ENCODE results near the gene PITHD1. TPM values are rescaled to one million over a fixed set of nuclear protein-coding genes. Genes with fewer than 3 reads are reported as not detected.
A peak's percentile ranks its signal among the peaks of the same experiment; 100 is the strongest.

PITHD1 gene
- total and polyA plus RNA-seq, 9 donors: 39.9 to 55.0 (median 43.0) TPM

- TF ChIP-seq CTCF (IDR thresholded peaks at IDR 0.05) (no peak), POLR2A (IDR thresholded peaks at IDR 0.05) (no peak), EP300 (IDR thresholded peaks at IDR 0.05) (no peak)
- 89 to 96% (median 90%) methylated on average over 3 of the region's 3 CpGs for WGBS, 3 donors
- H3K27ac ChIP-seq: no peak overlapping the region
- no peaks in the 10 kb centered on the region for H3K9me3 ChIP-seq
- no peaks in the 10 kb centered on the region for H3K27me3 ChIP-seq
- H3K36me3 ChIP-seq: no peaks in the 10 kb centered on the region
- intact Hi-C loops (cut with DNase I): no loop called here
- H3K4me3 ChIP-seq: no peak overlapping the region
- no peak for DNase-seq
- peaks cover 16% of the 10 kb centered on the region for H3K4me1 ChIP-seq (ENCODE audit: insufficient read depth)
Observed at GRCh38 chr1:23787701-23788100, 9.5 kb downstream of the PITHD1 start.

- intact Hi-C loops (cut with DNase I): no loop called here
- Histone ChIP-seq H3K9me3 (no peaks in the 10 kb centered on the region), H3K36me3 (no peaks in the 10 kb centered on the region), H3K4me1 (ENCODE audit: insufficient read depth) (peaks cover 16% of the 10 kb centered on the region), H3K4me3 (no peak overlapping the region), H3K27ac (no peak overlapping the region), H3K27me3 (no peaks in the 10 kb centered on the region)
- TF ChIP-seq CTCF (IDR thresholded peaks at IDR 0.05) (no peak), EP300 (IDR thresholded peaks at IDR 0.05) (no peak), POLR2A (IDR thresholded peaks at IDR 0.05) (no peak)
- 91 to 96% (median 94%) methylated on average over 3 of the region's 3 CpGs for WGBS, 3 donors
- DNase-seq: no peak
Observed at GRCh38 chr1:23788695-23789094, 10.5 kb downstream of the PITHD1 start.

- Histone ChIP-seq H3K36me3 (no peaks in the 10 kb centered on the region), H3K4me3 (peak within 1 kb of the TSS; percentile 84), H3K9me3 (no peaks in the 10 kb centered on the region), H3K27me3 (no peaks in the 10 kb centered on the region), H3K4me1 (ENCODE audit: insufficient read depth) (peaks cover 19% of the 10 kb centered on the region), H3K27ac (peak within 1 kb of the TSS; percentile 27 to 40)
- no peak for TF ChIP-seq CTCF (IDR thresholded peaks at IDR 0.05)
- peak; percentile 26 for TF ChIP-seq POLR2A (IDR thresholded peaks at IDR 0.05)
- intact Hi-C loops (cut with DNase I): no loop called here
- WGBS, 3 donors: 1 to 2% (median 1%) methylated on average over 46 to 47 of the region's 47 CpGs
- DNase-seq: peak; percentile 93 to 96 (median 93)
Observed at GRCh38 chr1:23790696-23791515, 12.7 kb downstream of the PITHD1 start, which contains the start of gene LYPLA2. TSS of gene LYPLA2 (plus strand) at chr1:23791145. CDS start at chr1:23792683, 1,538 bp downstream.

- intact Hi-C loops (cut with DNase I): no loop called here
- Histone ChIP-seq H3K4me1 (ENCODE audit: insufficient read depth) (peaks cover 24% of the 10 kb centered on the region), H3K4me3 (peak overlapping the region; percentile 84), H3K27me3 (no peaks in the 10 kb centered on the region), H3K36me3 (no peaks in the 10 kb centered on the region), H3K9me3 (no peaks in the 10 kb centered on the region), H3K27ac (peak overlapping the region; percentile 27 to 40)
- 0 to 2% (median 0%) methylated on average over 13 to 15 of the region's 15 CpGs for WGBS, 3 donors
- no peak for TF ChIP-seq CTCF (IDR thresholded peaks at IDR 0.05)
- TF ChIP-seq EP300 (IDR thresholded peaks at IDR 0.05): no peak
- no peak for TF ChIP-seq POLR2A (IDR thresholded peaks at IDR 0.05)
- DNase-seq: peak in 3 of 5 donors; percentile 36 to 51 (median 49)
Observed at GRCh38 chr1:23791516-23792047, 13.4 kb downstream of the PITHD1 start.
